NCI-H226 (cell line): ENCODE results near the gene ATAD3C.
"Not testable (repeated sequence)": the region's sequence is repeated elsewhere in the genome, so short reads cannot be mapped to it uniquely, and the experiment has no call there.

Experiments
- DNase-seq: peaks from one replicate; pipeline ENCODE4 v3.0.0-alpha.2; 2015

The ATAD3C gene

GRCh38 chr1:1419813-1420653, 29.5 kb upstream of the ATAD3C start:
- no peak for DNase-seq

- DNase-seq, result no peak
These were observed 28.8 kb upstream of the ATAD3C start for GRCh38 chr1:1420654-1421141.

GRCh38 chr1:1421147-1421906, 28.2 kb upstream of the ATAD3C start, which contains the start of gene ANKRD65:
Gene ANKRD65, minus strand, starts transcription at chr1:1421276. Its CDS starts 271 bp downstream, at chr1:1421005.
- no peak for DNase-seq

GRCh38 chr1:1421907-1422464, 27.5 kb upstream of the ATAD3C start:
- no peak for DNase-seq

GRCh38 chr1:1422465-1423244, 26.8 kb upstream of the ATAD3C start:
- DNase-seq, result no peak

GRCh38 chr1:1423245-1423597, 26.3 kb upstream of the ATAD3C start:
- DNase-seq, result no peak

- no peak for DNase-seq
These were observed 24.8 kb upstream of the ATAD3C start for GRCh38 chr1:1424707-1425106.

- DNase-seq, result no peak
These were observed 24.1 kb upstream of the ATAD3C start for GRCh38 chr1:1425426-1425752.

- no peak for DNase-seq
These were observed 23.6 kb upstream of the ATAD3C start for GRCh38 chr1:1425753-1426495.

GRCh38 chr1:1426496-1427105, 22.9 kb upstream of the ATAD3C start:
- DNase-seq, result no peak

- no peak for DNase-seq
These were observed 22.2 kb upstream of the ATAD3C start for GRCh38 chr1:1427106-1427819.

GRCh38 chr1:1427820-1428148, 21.7 kb upstream of the ATAD3C start:
- no peak for DNase-seq

GRCh38 chr1:1428174-1428573, 21.3 kb upstream of the ATAD3C start:
- no peak for DNase-seq

GRCh38 chr1:1428967-1429366, 20.5 kb upstream of the ATAD3C start:
- DNase-seq, result not testable (repeated sequence)

- DNase-seq, result peak; percentile 26
These were observed 19.8 kb upstream of the ATAD3C start for GRCh38 chr1:1429671-1430073.

- DNase-seq, result peak; percentile 26
These were observed 19.1 kb upstream of the ATAD3C start for GRCh38 chr1:1430114-1430982.

- DNase-seq, result no peak
These were observed 18.3 kb upstream of the ATAD3C start for GRCh38 chr1:1430992-1431844.

GRCh38 chr1:1431845-1432273, 17.6 kb upstream of the ATAD3C start:
- DNase-seq, result no peak

GRCh38 chr1:1432274-1432950, 17.1 kb upstream of the ATAD3C start:
- DNase-seq, result no peak
